HepG2 (cell line): ENCODE data around the gene C1orf159. TPM values are rescaled to one million over a fixed set of nuclear protein-coding genes. Genes with fewer than 3 reads are reported as not detected.
A peak's percentile ranks its signal among the peaks of the same experiment; 100 is the strongest.

Experiments
- ELF3 ChIP-seq: IDR thresholded peaks from 2 replicates; pipeline ENCODE4 v1.6.1; 2016; ENCODE audit warnings: missing genetic modification reagents, missing compliant biosample characterization
- HDAC2 ChIP-seq: sonication (generic); formaldehyde crosslinking; IDR thresholded peaks from 2 replicates; pipeline ENCODE4 v1.4.0; 2020; ENCODE audit warnings: missing genetic modification reagents
- HMG20A ChIP-seq: IDR thresholded peaks from 2 replicates; pipeline ENCODE4 v1.6.1; 2016; ENCODE audit warnings: borderline replicate concordance
- MAFG ChIP-seq: sonication (generic); formaldehyde crosslinking; IDR thresholded peaks from 2 replicates; pipeline ENCODE4 v1.5.1; 2020; ENCODE audit warnings: mild to moderate bottlenecking, missing genetic modification reagents
- MAFK ChIP-seq, 2 experiments: IDR thresholded peaks in 1 of 2; conservative IDR thresholded peaks in 1 of 2; 2 replicates each; pipeline ENCODE4 v1.6.1; 2011; ENCODE audit warnings: improper control_type of control experiment in 2 of 2, low read length in 2 of 2
- MYC ChIP-seq: sonication (generic); formaldehyde crosslinking; IDR thresholded peaks from 2 replicates; pipeline ENCODE4 v1.9.0; 2021; ENCODE audit warnings: missing genetic modification reagents, borderline replicate concordance
- NFYB ChIP-seq: sonication (generic); formaldehyde crosslinking; IDR thresholded peaks from 2 replicates; pipeline ENCODE4 v1.4.0; 2020; ENCODE audit warnings: missing genetic modification reagents
- NKX3-1 ChIP-seq: sonication (generic); formaldehyde crosslinking; IDR thresholded peaks from 2 replicates; pipeline ENCODE4 v1.5.0; 2020; ENCODE audit warnings: missing genetic modification reagents
- ZGPAT ChIP-seq: IDR thresholded peaks from 2 replicates; pipeline ENCODE4 v1.6.1; 2016; ENCODE audit warnings: mild to moderate bottlenecking
- ZNF20 ChIP-seq: sonication (generic); formaldehyde crosslinking; IDR thresholded peaks from 2 replicates; pipeline ENCODE4 v1.4.0; 2020; ENCODE audit warnings: mild to moderate bottlenecking, moderate library complexity, missing genetic modification reagents
- ZNF317 ChIP-seq: sonication (generic); formaldehyde crosslinking; IDR thresholded peaks from 2 replicates; pipeline ENCODE4 v1.5.0; 2020; ENCODE audit warnings: mild to moderate bottlenecking, missing genetic modification reagents
- ZNF407 ChIP-seq: sonication (generic); formaldehyde crosslinking; IDR thresholded peaks from one replicate; pipeline ENCODE4 v1.5.1; 2020; ENCODE audit warnings: mild to moderate bottlenecking, missing genetic modification reagents; ENCODE audit errors: not compliant biosample characterization
- ZNF503 ChIP-seq: sonication (generic); formaldehyde crosslinking; IDR thresholded peaks from 2 replicates; pipeline ENCODE4 v1.4.0; 2020; ENCODE audit warnings: missing genetic modification reagents
- ZNF556 ChIP-seq: sonication (generic); formaldehyde crosslinking; IDR thresholded peaks from 2 replicates; pipeline ENCODE4 v1.4.0; 2020; ENCODE audit warnings: mild to moderate bottlenecking, missing genetic modification reagents, borderline replicate concordance
- ZNF607 ChIP-seq: sonication (generic); formaldehyde crosslinking; IDR thresholded peaks from 2 replicates; pipeline ENCODE4 v1.5.1; 2020; ENCODE audit warnings: missing genetic modification reagents, mild to moderate bottlenecking, borderline replicate concordance
- polyA plus RNA-seq, 8 experiments: library from polyadenylated mRNA; depleted of rRNA in 3 of 8; stranded (reverse) in 7 of 8; unstranded in 1 of 8; fragments of >200 nt; fragmentation: Illumina TruSeq in 4 of 8; extraction: Trizol in 4 of 8; gene quantifications; 2 replicates each; pipeline versions ENCODE4 v1.2.1 to v1.2.3, GENCODE V29; 2011 to 2016; ENCODE audit warnings: low read depth in 4 of 8, missing spikeins in 1 of 8, mixed read lengths in 1 of 8; ENCODE audit not compliant: insufficient read depth in 1 of 8
- total RNA-seq, 5 experiments: library from RNA; depleted of rRNA; stranded (reverse); fragments of >200 nt; fragmentation: Illumina TruSeq; extraction: Trizol; gene quantifications; 2 replicates each; pipeline ENCODE4 v1.2.3, GENCODE V29; 2016; ENCODE audit warnings: low read depth in 1 of 5
- TF ChIP-seq, protein P1 (sequence below): conservative IDR thresholded peaks from 2 replicates; pipeline ENCODE4 v1.6.1; 2018; ENCODE audit warnings: missing genetic modification reagents

Gene C1orf159
- total and polyA plus RNA-seq, 2 of the 13 experiments (the other 11 are each of a cell fraction or from before 2014, with no cell fraction given), result 3.8 to 6.7 TPM

DNA sequence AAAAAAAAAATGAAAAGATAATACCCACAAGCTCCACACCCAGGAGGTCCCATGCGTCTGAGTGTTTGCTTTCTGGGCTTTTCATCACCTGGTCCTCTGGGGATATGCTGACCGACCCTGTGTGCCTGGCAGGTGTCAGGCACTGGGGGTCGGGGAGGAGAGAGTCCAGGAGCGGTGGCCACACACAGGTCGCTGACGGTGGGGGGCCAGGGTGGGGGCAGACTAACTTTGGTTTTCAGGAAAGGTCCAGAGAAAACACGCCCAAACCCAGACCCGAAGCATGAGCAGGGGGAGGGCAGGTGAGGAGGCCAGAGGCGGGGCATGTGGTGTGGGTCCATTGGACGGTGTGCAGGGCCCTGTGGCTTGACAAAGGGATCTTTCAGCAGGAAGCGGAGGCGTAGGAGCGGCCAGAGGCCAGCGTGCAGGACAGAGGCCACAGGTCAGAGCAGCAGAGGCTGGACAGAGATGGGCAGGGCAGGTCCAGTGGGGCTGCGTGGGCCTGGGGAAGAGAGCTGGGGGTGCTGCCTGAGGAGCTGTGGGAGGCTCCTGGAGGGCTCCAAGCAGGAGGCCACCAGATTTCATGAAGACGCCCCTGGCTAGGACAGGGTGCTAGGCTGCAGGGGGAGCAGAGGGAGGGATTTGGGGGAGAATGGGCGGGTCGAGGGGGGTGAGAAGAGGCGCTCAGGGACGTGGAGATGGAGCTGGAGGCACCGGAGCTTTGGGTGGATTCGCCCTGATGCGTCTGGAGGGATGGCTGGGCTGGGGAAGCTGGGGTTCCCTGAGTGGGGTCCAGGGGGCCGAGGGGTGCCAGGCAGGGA lies 57.6 kb downstream of the C1orf159 start (continued):
- TF ChIP-seq ZGPAT (peak; percentile 66), ELF3 (CRISPR knock-in tag) (peak; percentile 79), HDAC2 (peak; percentile 84), ZNF407 (CRISPR knock-in tag) (peak; percentile 13), HMG20A (CRISPR knock-in tag) (no peak), NFYB (CRISPR knock-in tag) (0 out of 2 replicates have a peak, but pooled peaks have one; percentile 23), ZNF503 (CRISPR knock-in tag) (0 out of 2 replicates have a peak, but pooled peaks have one; percentile 53), MAFG (CRISPR knock-in tag) (no peak), MAFK (conservative IDR thresholded peaks at IDR 0.05 in 1 of 2, IDR thresholded peaks at IDR 0.05 in 1 of 2; ENCODE audit: low read length in 2 of 2) (no peak), MYC (CRISPR knock-in tag) (peak; percentile 89), ZNF607 (CRISPR knock-in tag) (0 out of 2 replicates have a peak, but pooled peaks have one; percentile 46), NKX3-1 (CRISPR knock-in tag) (no peak), ZNF317 (peak; percentile 41; the same call in 1 of the 2 replicates), ZNF556 (CRISPR knock-in tag) (peak; percentile 82; the same call in 1 of the 2 replicates), ZNF20 (CRISPR knock-in tag) (no peak)
- TF ChIP-seq, protein P1, sequence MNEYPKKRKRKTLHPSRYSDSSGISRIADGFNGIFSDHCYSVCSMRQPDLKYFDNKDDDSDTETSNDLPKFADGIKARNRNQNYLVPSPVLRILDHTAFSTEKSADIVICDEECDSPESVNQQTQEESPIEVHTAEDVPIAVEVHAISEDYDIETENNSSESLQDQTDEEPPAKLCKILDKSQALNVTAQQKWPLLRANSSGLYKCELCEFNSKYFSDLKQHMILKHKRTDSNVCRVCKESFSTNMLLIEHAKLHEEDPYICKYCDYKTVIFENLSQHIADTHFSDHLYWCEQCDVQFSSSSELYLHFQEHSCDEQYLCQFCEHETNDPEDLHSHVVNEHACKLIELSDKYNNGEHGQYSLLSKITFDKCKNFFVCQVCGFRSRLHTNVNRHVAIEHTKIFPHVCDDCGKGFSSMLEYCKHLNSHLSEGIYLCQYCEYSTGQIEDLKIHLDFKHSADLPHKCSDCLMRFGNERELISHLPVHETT (CRISPR knock-in tag), result no peak
